HG03175 (cell line): Measurements from ENCODE around the gene SATB2.

Source experiments
- ATAC-seq: cut with Tn5 transposase; IDR thresholded peaks from one replicate; pipeline ENCODE4 v1.9.1; 2021; ENCODE audit warnings: mild to moderate bottlenecking, moderate library complexity; ENCODE audit not compliant: unreplicated experiment

SATB2 gene

DNA sequence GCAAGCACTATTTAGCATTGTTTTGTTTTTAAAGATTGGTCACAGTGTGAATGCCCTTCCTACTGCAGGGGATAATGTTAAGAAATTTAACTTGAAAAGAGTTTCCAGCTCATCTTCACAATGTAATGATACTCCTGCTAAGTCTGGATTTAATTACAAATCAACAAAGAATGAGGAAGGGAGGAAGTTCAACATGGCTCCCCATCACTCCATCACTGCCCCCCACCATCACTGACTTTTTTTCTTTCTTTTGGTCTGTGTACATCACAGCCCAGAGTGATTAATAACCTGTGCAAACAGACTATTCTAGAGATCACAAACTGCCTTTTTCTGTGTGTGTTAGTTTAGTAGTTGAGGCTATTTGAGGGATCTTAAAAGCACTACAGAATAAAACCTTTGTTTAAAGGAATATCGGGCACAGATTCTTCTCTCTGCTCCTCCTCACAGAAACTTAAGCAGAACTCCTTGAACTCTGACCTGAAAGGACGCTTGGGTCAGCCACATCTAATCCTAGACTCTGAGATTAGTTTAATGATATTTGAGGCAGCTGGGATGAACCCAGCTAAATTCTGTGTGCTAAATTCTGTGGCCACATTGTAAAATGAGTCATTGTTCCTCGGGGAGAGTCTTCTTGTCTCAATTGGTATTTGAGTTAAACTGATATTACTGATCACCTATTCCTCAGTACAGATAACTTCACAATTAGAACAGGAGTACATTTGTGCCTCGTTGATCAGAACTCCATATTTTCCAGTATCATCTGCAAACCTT lies 47.8 kb downstream of the SATB2 start:
- ATAC-seq = no peak

DNA sequence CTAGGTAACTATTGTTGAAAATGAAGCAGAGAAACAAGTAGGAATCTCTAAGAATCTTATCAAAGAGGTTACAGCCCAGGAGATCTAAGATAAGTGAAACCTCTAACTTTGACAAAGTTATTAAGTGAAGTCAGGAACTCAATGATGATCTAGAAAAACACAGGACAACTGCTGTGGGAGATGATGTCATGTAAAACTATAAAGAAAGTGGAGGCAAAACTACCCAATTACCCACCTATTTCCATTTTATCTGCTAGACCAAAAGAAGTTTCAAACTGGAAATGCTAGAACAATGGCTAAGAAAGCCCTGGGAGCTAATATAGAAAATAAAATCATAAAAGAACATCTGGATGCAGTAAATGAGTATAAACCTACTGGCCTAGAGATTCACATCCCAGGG lies 50.3 kb downstream of the SATB2 start:
- no peak for ATAC-seq

DNA sequence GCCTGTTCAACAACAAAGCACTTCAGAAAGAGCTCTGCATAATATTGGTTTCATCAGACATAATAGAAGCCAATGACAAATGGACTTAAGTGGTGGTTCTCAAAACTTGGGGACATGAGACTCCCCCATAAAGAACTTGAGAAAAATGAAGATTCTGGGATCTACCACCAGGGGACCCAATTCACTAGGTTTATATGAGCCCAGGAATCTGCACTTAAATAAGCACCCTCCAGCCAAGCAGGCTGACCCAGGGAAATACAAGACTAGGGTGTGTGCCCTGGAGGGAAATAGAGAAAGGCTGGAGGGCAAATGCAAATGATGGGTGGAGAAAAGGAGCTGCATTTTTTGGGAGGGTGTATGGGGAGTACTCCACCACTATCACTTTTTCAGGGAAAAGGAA lies 52.5 kb downstream of the SATB2 start:
- ATAC-seq = no peak

DNA sequence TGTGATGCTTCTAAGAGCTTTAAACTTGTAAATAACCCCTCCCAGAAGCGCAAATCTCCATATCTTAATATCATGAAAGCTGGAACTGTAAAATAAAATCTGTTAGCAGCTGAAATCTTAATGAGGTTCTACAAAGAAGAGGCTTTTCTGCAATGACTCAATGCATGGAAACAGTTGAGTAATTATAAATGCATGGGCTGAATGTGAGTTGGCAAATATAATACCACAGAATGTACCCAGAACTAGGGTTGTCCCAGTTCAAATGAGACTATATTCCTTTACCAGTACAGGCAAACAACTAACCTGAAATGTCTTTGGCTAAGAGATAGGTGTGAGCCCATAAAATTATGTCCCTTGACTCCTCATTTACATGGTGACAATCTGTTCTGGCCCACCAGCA lies 52.9 kb downstream of the SATB2 start:
- ATAC-seq = no peak

DNA sequence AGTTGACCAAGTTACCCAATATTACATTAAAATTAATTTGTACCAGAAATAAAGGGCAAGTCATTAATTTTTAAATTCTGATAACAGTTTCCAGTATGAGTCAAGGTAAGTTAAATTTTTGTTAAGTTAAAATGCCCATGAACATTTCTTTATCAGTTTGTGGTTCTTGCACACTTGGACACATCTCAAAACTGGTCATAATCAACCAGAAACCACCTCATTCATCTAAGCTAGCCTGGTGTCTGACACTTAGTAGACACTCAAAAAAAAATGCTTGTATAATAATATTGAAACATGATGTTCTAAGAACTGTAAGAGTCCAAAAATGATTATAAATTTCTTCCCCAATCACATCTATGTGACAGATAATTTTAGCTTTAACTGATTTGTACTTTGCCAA lies 62.4 kb downstream of the SATB2 start:
- ATAC-seq = no peak

DNA sequence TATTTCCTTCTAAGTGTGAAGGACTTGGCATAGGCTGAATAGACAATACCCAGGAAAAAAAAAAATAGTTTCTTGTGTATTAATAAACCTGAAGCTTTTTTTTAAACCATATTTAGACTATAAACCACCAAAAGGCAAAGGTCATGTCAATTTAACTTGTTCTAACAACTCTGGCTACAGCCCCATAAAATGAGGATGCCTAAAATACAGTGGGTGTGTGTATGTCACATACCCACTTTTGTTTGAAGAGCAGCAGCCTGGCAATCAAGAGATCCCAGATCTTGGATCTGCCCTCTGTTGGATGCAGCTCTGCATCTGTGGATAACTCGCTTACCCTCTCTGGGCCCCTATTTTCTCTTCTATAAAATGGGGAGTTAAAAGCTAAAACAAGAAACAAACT lies 65.4 kb downstream of the SATB2 start:
- no peak for ATAC-seq

DNA sequence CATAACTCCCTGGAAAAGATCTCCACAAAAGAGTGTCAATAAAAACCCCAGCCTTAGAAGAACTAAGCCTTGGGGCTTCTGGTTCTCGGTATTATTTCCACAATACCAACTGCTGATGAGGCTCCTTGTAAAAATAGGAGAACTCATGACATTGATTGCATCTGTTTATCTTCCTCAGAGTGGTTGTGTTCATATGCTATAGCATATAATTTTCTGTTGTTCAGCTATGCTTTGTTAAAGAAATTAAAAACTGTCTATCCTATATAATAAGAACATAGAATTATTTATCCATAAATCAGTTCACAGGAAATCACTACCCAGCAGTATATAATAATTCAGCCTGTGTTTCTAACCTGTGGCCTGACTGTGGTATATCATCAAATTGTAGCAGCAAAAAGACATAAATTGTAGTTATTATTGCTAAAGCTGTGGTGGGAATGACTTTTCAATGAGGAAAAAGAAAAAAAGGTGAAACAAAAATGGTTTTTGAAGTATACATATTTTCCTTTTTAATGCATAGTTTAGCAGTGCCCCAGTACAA lies 68.9 kb downstream of the SATB2 start:
- ATAC-seq = no peak

DNA sequence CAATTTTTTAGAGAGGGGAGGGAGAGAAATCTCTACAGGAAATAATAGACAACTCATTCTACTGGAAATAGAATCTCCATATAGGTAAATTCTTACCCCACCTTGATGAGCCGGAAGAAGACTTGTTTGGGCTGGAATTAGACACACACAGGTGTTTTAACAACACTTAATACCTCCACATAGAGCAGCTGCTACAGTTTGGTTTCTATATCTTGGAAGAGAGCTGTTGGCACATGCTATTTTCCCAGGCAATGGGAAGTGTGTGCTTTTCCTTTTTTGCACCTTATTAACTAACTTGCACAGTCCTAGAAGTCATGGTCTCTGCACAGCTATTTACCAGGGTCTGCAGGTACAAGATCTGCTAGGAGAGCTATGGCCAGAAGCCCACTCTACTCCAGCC lies 73.7 kb downstream of the SATB2 start:
- no peak for ATAC-seq

DNA sequence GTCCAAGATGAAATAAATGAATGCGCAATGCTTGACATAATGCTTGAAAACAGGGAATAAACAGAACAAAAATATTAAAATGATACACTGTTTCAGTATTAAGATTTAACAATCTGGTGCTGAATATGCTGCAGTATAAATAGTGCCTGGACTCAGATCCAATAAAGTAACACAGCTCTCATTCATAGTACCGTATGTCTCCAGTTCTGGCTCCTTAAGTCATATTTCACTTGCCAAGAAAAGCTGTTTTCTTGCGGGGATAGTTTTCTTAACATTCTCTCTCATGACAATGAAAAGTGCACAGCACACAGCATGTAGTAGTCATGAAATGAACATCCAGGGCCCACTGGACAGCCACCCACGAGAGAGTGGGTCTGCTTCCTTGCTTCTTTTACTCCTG lies 74.7 kb downstream of the SATB2 start:
- ATAC-seq = no peak

DNA sequence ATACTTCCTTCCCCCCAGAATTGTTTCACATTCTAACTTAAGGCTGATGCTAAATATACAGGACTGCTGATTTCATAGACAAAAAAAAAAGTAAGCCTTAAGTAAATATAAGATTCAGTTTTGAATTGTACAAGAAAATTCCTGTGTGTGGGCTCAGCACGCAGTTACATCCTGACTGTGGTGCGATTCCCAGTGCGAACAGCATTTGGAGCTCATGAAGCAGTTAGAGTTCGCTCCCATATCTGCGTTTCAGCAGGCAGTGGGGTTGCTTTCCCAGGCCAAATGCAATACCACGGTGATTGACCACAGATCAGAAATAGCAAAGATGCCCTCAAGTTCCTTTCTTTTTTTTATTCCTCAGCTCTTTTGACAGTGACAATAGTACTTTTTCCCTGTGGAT lies 75.6 kb downstream of the SATB2 start:
- ATAC-seq = no peak

DNA sequence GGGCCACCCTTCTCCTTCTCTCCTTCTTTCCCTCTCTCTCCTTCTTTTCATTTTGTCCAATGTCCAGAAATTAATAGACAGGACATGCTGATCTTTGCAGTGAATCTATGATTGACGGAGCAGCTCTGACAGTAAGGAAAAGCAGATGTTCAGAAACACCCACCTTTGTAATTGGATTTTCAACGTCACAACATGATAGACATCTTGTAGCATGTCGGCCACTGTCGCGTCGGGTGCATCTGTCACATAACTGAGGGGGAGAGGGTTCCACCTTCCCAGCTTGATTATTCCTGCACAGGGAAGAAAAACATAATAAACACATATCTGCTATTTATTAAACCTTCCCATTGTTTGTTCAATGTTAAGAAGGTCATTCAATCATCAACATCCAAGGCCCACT lies 76.2 kb downstream of the SATB2 start:
- ATAC-seq = no peak

DNA sequence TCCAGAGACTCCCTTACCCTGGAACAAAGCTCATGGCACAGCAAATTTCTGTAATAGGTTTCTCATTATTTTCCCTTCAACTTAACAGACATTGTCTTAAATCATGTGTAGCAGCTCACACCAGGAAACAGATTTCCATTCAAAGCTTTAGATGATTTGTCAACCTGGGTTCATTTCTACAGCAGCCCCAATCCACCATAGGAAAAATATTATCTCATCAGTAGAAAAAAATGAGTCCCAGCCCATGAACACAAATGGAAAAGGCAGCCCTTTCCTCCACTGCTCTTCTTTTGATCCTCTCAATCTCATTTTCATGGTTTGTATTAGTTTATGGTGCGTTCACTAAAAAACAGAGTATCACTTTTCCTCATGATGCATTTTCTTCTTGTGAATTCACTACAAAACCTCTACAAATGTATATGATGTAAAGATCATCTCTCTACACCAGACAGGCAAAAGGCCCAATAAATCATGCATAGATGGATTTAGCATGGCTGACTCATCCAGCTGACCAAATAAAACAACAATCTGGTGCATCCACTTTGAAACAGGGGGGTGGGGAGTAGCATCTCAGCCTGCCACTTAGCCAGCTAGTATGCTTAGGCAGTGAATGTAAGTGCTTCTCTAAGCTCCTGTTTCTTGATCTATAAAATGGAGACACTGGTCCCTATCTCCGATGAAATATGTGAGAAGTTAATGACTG lies 78.6 kb downstream of the SATB2 start:
- no peak for ATAC-seq

DNA sequence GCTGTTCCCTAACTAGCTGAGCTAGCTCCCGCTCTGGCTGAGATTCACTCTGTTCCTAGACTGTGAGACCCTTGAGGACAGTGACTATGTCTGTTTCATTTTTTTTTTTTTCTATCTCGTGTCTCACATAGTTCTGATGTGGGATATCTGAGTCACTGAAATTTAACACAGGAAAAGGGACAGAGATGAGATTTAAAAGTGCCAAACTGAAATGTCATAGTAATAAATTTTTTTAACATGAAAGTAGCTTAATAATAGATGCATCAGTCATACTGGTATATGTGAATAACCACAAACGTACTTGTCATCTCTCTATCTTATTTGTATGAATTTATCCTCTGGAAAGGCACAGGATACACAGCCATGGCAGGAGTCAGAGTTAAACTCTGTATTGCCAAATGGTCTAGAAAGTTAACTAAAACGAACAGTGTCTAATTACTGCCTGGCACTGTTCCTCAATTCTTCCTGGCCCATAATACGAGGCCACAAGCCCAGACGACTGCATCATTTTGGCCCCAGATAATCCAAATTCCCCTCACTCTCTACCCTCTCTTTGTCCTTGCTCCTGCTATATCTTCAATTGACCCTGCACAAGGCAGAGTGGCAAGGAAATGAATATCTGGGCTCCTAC lies 87.5 kb downstream of the SATB2 start:
- ATAC-seq = no peak

DNA sequence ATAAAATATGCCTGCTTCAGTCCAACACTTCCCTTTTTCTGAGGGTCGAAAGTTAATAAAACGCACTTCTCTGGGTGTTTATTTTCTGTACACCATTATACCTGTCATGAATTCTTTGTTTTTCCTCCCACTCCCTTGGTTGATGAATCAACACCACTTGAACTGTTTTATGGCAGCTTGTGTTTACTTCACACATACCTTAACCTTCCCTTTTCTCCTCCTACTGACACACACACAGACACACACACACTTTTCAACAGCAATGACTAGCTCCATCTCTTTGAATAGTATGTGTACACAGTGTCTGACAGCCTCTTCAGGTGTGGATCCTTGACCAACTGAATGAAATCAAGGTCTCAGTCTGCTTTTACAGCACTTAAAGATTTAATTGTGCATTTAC lies 91.3 kb downstream of the SATB2 start:
- no peak for ATAC-seq

DNA sequence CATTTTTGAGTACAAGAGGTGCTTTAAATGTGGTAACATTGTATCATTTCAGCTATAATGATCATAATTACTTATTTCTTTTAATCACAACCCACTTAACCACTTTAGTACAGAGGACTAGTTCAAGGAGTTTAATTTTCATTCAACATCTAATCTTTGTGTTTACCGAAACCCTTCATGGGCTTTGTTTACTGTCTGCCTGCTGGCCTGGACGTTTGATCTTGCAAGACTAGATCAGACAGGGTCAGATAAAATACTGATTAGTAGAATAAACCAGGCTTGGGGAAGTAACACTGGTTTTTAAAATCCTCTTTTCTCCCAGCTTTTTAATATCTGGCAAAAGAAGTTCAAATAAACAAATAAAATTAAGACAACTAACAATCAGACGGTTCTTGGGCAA lies 93.6 kb downstream of the SATB2 start:
- ATAC-seq = no peak

DNA sequence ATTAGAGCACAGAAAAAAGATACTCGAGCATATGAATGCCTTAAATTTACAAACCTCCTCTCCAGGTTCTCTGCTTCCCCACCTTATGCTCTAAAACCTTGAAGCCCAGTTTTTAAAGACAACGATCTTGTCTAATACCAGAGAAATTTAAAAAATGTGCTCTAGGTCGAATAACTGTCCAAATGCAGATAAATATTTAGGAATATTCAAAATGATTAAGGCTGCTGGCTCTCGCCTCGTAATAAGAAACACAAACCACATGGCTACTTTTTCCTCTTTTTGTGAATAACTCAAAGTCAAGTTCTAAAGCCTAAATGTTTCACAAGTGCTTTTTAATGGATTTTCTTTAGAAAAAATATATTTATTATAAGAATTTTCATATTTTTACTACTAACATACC lies 101.3 kb downstream of the SATB2 start:
- no peak for ATAC-seq

DNA sequence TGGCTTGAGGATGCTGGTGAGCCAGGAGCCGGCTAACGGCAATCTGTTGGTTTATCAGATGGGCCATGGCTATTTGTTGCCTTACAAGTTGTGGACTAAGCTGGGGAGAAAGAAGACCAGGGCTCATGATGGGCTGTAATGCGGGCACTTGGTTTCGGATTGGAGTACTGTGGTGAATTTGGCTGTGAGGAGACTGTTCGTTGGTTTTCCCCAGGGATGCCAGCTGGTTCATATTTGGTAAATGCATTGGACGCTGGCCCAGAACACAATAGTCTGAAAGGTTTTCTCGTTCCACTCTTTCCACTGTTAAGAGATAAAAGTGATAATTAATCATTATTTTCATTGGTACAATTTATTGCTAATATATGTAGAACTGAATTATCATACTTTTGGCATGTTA lies 108.9 kb downstream of the SATB2 start:
- no peak for ATAC-seq

DNA sequence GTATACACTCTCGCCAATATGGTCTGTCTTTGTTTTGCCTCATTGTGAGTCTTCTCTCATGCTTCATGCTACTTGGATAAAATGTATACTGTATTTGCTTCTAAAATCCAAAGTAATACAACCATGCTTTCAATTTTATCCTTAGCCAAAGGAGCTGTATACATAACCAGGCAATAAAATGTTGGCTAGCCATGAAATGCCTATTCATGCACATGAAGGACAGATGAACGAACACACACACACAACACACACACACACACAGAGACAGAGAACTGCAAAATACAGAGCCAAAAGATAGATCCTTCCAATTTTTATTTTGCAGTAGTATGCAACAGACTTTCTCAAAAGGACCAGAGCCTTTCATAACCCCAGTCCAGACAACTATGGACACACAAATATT lies 113.7 kb downstream of the SATB2 start:
- no peak for ATAC-seq

DNA sequence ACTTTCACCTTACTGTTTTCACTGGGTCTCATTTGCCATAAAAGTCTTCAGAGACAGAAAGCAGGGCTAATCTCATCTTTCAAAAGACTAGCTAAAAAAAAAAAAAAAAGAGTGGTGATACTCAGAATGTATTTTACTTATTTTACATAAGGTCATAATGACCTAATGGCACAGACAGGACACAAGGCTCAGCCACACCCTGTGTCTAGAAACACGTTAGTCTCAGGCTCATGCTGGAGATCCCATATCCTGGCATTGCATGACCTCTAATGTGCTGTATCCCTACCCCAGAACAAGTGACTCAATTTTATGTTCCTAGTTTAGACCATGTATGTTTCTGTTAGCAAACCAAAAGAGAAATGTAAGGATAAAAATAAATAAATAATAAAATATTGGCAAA lies 115.4 kb downstream of the SATB2 start:
- ATAC-seq = no peak

DNA sequence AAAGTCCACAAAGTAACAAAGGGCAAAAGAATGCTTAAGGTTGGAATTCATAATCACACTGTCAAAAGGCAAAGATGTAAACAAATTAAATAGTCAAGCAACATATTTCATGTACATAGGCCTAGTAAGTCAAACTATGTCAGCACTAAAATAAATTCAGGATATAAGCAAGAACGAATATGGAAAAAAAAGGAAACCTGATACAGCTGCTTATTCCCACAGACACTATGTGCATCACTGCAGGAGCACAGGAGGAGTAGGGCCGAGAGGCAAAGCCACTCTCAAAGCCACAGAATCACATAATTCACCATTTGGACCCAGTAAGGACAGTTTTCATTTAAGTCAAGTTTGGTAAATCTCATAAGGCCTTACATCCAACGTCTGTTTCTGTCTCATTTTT lies 116.6 kb downstream of the SATB2 start:
- no peak for ATAC-seq

DNA sequence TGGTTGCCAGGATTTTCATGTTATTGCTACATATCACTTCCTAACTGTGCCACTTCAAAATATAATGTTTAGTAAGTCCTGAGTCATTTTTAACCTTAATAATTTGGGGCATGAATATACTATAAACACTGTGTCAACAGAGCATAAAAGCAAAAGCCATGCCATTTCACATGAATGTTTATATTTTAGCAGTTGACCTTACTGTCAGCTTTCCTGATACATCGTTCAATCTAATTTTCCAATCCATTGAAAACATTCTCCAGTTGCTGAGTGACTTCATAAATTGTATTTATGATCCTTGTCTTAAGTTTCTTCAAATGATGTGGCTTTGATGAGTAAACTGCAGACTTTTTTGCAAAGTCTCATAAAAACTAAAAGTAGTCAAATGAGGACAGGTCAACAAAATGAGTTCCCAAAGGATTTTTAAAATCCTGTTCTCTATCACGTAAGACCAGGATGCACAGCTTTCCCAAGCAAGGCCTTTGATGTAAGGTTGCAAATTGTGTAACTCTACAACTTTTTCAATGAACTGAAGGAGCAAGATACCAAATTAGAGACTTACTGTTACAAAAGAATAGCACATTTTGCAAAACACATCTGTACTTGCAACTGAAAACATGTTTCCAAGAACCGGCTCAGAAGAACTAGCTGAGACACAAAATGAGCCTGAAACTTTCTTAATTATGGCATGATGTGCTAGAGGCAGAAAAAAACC lies 117.7 kb downstream of the SATB2 start:
- no peak for ATAC-seq
